Panc1 (cell line): ENCODE results near the gene FTL.

ENCODE experiments used
- CTCF ChIP-seq: fragments of 450-650 bp; IDR thresholded peaks from 2 replicates; pipeline ENCODE4 v1.5.1; 2017; ENCODE audit warnings: mild to moderate bottlenecking
- POLR2AphosphoS5 ChIP-seq: IDR thresholded peaks from 2 replicates; pipeline ENCODE4 v1.6.1; 2012; ENCODE audit warnings: mild to moderate bottlenecking, low read depth, low read length, moderate library complexity

GRCh38 chr19:48994035-48994386 is 28.9 kb downstream of the FTL start:
- TF ChIP-seq CTCF (no peak), POLR2AphosphoS5 (no peak)
